BLaER1 treated with 17β-estradiol and CSF1 and Interleukin-3, amounts not matched to agents 10 nM and 100 nM (cell line): ENCODE measurements around the gene HRH3.

Experiments
- H3K27ac ChIP-seq, 11 experiments: shearing (Covaris generic); formaldehyde crosslinking; 2 replicates each; pipeline ENCODE4 v1.8.1; 2022
- H3K27me3 ChIP-seq, 11 experiments: shearing (Covaris generic); formaldehyde crosslinking; 2 replicates each; pipeline ENCODE4 v1.8.1; 2022
- H3K36me3 ChIP-seq, 11 experiments: shearing (Covaris generic); formaldehyde crosslinking; 2 replicates each; pipeline ENCODE4 v1.8.1; 2022
- H3K4me1 ChIP-seq, 10 experiments: shearing (Covaris generic); formaldehyde crosslinking; 2 replicates each; pipeline ENCODE4 v1.8.1; 2022
- H3K4me2 ChIP-seq, 11 experiments: shearing (Covaris generic); formaldehyde crosslinking; 2 replicates each; pipeline ENCODE4 v1.8.1; 2022
- H3K4me3 ChIP-seq, 10 experiments: shearing (Covaris generic); formaldehyde crosslinking; 2 replicates each; pipeline ENCODE4 v1.8.1; 2022
- H3K9ac ChIP-seq, 11 experiments: shearing (Covaris generic); formaldehyde crosslinking; 2 replicates each; pipeline ENCODE4 v1.8.1; 2022
- H3K9me3 ChIP-seq, 11 experiments: shearing (Covaris generic); formaldehyde crosslinking; replicated peaks in 1 of 11; 2 replicates each; pipeline ENCODE4 v1.8.1; 2022
- H4K20me1 ChIP-seq, 11 experiments: shearing (Covaris generic); formaldehyde crosslinking; 2 replicates each; pipeline ENCODE4 v1.8.1; 2022
- Cebpa-rat ChIP-seq, 11 experiments: shearing (Covaris generic); IDR thresholded peaks; 2 replicates each; pipeline ENCODE4 v1.8.1; 2022

HRH3 gene

GRCh38 chr20:62225026-62225425 is 4.9 kb upstream of the HRH3 start:
- TF ChIP-seq Cebpa-rat (IDR thresholded peaks at IDR 0.05) = no peak
- H3K4me1 ChIP-seq = peaks cover 11 to 63% (median 47%) of the 10 kb centered on the region in 10 experiments; a peak in 17 of 20 replicates
- peak overlapping the region in 6 of 11 experiments; percentile 66 to 90 (median 78); a peak in 10 of 22 replicates for H3K4me2 ChIP-seq
- H3K4me3 ChIP-seq = no peak overlapping the region
- H3K27ac ChIP-seq = no peak overlapping the region
- H4K20me1 ChIP-seq = peaks cover 0 to 87% (median 35%) of the 10 kb centered on the region in 11 experiments; a peak in 20 of 22 replicates
- H3K27me3 ChIP-seq = peaks cover 34 to 65% (median 38%) of the 10 kb centered on the region in 11 experiments
- H3K36me3 ChIP-seq = no peaks in the 10 kb centered on the region
- no peak overlapping the region for H3K9ac ChIP-seq
- no peaks in the 10 kb centered on the region for H3K9me3 ChIP-seq

GRCh38 chr20:62224113-62224855 is 4.2 kb upstream of the HRH3 start:
- Histone ChIP-seq H4K20me1 (peaks cover 0 to 95% (median 42%) of the 10 kb centered on the region in 11 experiments; a peak in 20 of 22 replicates), H3K9ac (no peak overlapping the region), H3K27me3 (peaks cover 41 to 73% (median 46%) of the 10 kb centered on the region in 11 experiments), H3K4me1 (peaks cover 17 to 70% (median 55%) of the 10 kb centered on the region in 10 experiments; a peak in 18 of 20 replicates), H3K9me3 (no peaks in the 10 kb centered on the region), H3K4me3 (no peak overlapping the region), H3K36me3 (no peaks in the 10 kb centered on the region), H3K27ac (no peak overlapping the region), H3K4me2 (peak overlapping the region in 5 of 11 experiments; percentile 58 to 90 (median 76); a peak in 10 of 22 replicates)
- no peak for TF ChIP-seq Cebpa-rat (IDR thresholded peaks at IDR 0.05)

- H3K4me2 ChIP-seq = peak overlapping the region in 8 of 11 experiments; percentile 44 to 90 (median 64); a peak in 15 of 22 replicates
- H3K27me3 ChIP-seq = peaks cover 48 to 80% (median 53%) of the 10 kb centered on the region in 11 experiments
- H3K27ac ChIP-seq = no peak overlapping the region
- H3K4me1 ChIP-seq = peaks cover 18 to 77% (median 61%) of the 10 kb centered on the region in 10 experiments; a peak in 18 of 20 replicates
- H3K9ac ChIP-seq = no peak overlapping the region
- H4K20me1 ChIP-seq = peaks cover 0 to 99% (median 47%) of the 10 kb centered on the region in 11 experiments; a peak in 20 of 22 replicates
- no peaks in the 10 kb centered on the region for H3K36me3 ChIP-seq
- no peak for TF ChIP-seq Cebpa-rat (IDR thresholded peaks at IDR 0.05)
- no peaks in the 10 kb centered on the region for H3K9me3 ChIP-seq
- no peak overlapping the region for H3K4me3 ChIP-seq
These were observed 3.5 kb upstream of the HRH3 start for GRCh38 chr20:62223571-62223970.

GRCh38 chr20:62222972-62223371 is 2.9 kb upstream of the HRH3 start:
- TF ChIP-seq Cebpa-rat (IDR thresholded peaks at IDR 0.05) = no peak
- peak overlapping the region in 5 of 11 experiments; percentile 46 to 80 (median 69); a peak in 7 of 22 replicates for H3K4me2 ChIP-seq
- no peaks in the 10 kb centered on the region for H3K36me3 ChIP-seq
- H3K4me1 ChIP-seq = peaks cover 18 to 80% (median 66%) of the 10 kb centered on the region in 10 experiments; a peak in 18 of 20 replicates
- no peak overlapping the region for H3K4me3 ChIP-seq
- H4K20me1 ChIP-seq = peaks cover 0 to 99% (median 53%) of the 10 kb centered on the region in 11 experiments; a peak in 20 of 22 replicates
- no peak overlapping the region for H3K27ac ChIP-seq
- H3K9me3 ChIP-seq = no peaks in the 10 kb centered on the region
- peaks cover 54 to 86% (median 59%) of the 10 kb centered on the region in 11 experiments for H3K27me3 ChIP-seq
- H3K9ac ChIP-seq = no peak overlapping the region

- H3K27ac ChIP-seq = no peak overlapping the region
- no peak overlapping the region for H3K4me2 ChIP-seq
- peaks cover 18 to 80% (median 66%) of the 10 kb centered on the region in 10 experiments; a peak in 18 of 20 replicates for H3K4me1 ChIP-seq
- H3K9me3 ChIP-seq = no peaks in the 10 kb centered on the region
- TF ChIP-seq Cebpa-rat (IDR thresholded peaks at IDR 0.05) = no peak
- H3K36me3 ChIP-seq = no peaks in the 10 kb centered on the region
- peaks cover 60 to 92% (median 65%) of the 10 kb centered on the region in 11 experiments for H3K27me3 ChIP-seq
- no peak overlapping the region for H3K9ac ChIP-seq
- H3K4me3 ChIP-seq = no peak overlapping the region
- peaks cover 0 to 99% (median 59%) of the 10 kb centered on the region in 11 experiments; a peak in 20 of 22 replicates for H4K20me1 ChIP-seq
These were observed 2.3 kb upstream of the HRH3 start for GRCh38 chr20:62222266-62222850.

GRCh38 chr20:62220666-62221568 is 839 bp upstream of the HRH3 start:
- Histone ChIP-seq H3K27me3 (peaks cover 63 to 99% (median 71%) of the 10 kb centered on the region in 11 experiments), H3K4me2 (peak overlapping the region; percentile 46 to 99 (median 96)), H3K4me3 (peak overlapping the region in 2 of 10 experiments; percentile 61 to 64; a peak in 1 of 20 replicates), H3K9ac (no peak overlapping the region), H3K36me3 (no peaks in the 10 kb centered on the region), H3K27ac (no peak overlapping the region), H3K9me3 (no peaks in the 10 kb centered on the region), H3K4me1 (peaks cover 19 to 80% (median 66%) of the 10 kb centered on the region in 10 experiments; a peak in 18 of 20 replicates), H4K20me1 (peaks cover 0 to 99% (median 64%) of the 10 kb centered on the region in 11 experiments; a peak in 20 of 22 replicates)
- no peak for TF ChIP-seq Cebpa-rat (IDR thresholded peaks at IDR 0.05)

GRCh38 chr20:62219101-62219991 is 732 bp downstream of the HRH3 start:
- Histone ChIP-seq H3K36me3 (no peaks in the 10 kb centered on the region), H3K9ac (no peak overlapping the region), H4K20me1 (peaks cover 0 to 99% (median 77%) of the 10 kb centered on the region in 11 experiments; a peak in 20 of 22 replicates), H3K4me3 (peak overlapping the region; percentile 50 to 71 (median 61)), H3K4me2 (peak overlapping the region; percentile 88 to 99 (median 97)), H3K9me3 (no peaks in the 10 kb centered on the region), H3K4me1 (peaks cover 23 to 80% (median 72%) of the 10 kb centered on the region in 10 experiments; a peak in 19 of 20 replicates), H3K27ac (no peak overlapping the region), H3K27me3 (peaks cover 63 to 99% (median 78%) of the 10 kb centered on the region in 11 experiments)
- no peak for TF ChIP-seq Cebpa-rat (IDR thresholded peaks at IDR 0.05)
